GM23338 (cell line): ENCODE results near the gene AKR1C4. TPM values are rescaled to one million over a fixed set of nuclear protein-coding genes. Genes with fewer than 3 reads are reported as not detected.

Source experiments
- ATAC-seq: fragments of 200-7000 bp; cut with Tn5 transposase; 3 replicates; pipeline ENCODE4 v1.9.1; 2020
- DNase-seq: peaks from one replicate; pipeline ENCODE4 v3.0.0-alpha.2; 2015; ENCODE audit warnings: low spot score
- H2AFZ ChIP-seq: fragments of 200-600 bp; sonication (generic); 2 replicates; pipeline ENCODE4 v1.8.0; 2016; ENCODE audit warnings: antibody characterized with exemption, mild to moderate bottlenecking, moderate library complexity
- H3F3A ChIP-seq: fragments of 200-600 bp; sonication (generic); replicated peaks from 2 replicates; pipeline ENCODE4 v1.8.0; 2017; ENCODE audit warnings: antibody characterized with exemption, mixed run types, low read depth
- H3K27ac ChIP-seq: fragments of 200-600 bp; sonication (generic); 2 replicates; pipeline ENCODE4 v1.6.1; 2016; ENCODE audit warnings: low read depth
- H3K27me3 ChIP-seq: fragments of 200-600 bp; sonication (generic); 2 replicates; pipeline ENCODE4 v1.8.0; 2016; ENCODE audit warnings: mild to moderate bottlenecking, mixed run types, moderate library complexity; ENCODE audit not compliant: insufficient read depth
- H3K36me3 ChIP-seq: fragments of 200-600 bp; sonication (generic); 2 replicates; pipeline ENCODE4 v1.8.0; 2016; ENCODE audit warnings: mild to moderate bottlenecking; ENCODE audit not compliant: insufficient read depth
- H3K4me1 ChIP-seq: fragments of 200-600 bp; sonication (generic); 2 replicates; pipeline ENCODE4 v1.8.0; 2016; ENCODE audit warnings: mild to moderate bottlenecking, moderate library complexity; ENCODE audit not compliant: insufficient read depth
- H3K4me2 ChIP-seq: fragments of 200-600 bp; sonication (generic); 2 replicates; pipeline ENCODE4 v1.7.1; 2017; ENCODE audit warnings: mixed run types
- H3K4me3 ChIP-seq: fragments of 200-600 bp; sonication (generic); 2 replicates; pipeline ENCODE4 v1.6.1; 2016; ENCODE audit warnings: mixed run types
- H3K79me2 ChIP-seq: fragments of 200-600 bp; sonication (generic); replicated peaks from 2 replicates; pipeline ENCODE4 v1.8.0; 2017; ENCODE audit warnings: mild to moderate bottlenecking; ENCODE audit not compliant: insufficient read depth
- H3K9me2 ChIP-seq: fragments of 200-600 bp; sonication (generic); 2 replicates; pipeline ENCODE4 v1.8.0; 2017; ENCODE audit not compliant: insufficient read depth
- H4K20me1 ChIP-seq: fragments of 200-600 bp; sonication (generic); replicated peaks from 2 replicates; pipeline ENCODE4 v1.8.0; 2017; ENCODE audit warnings: mild to moderate bottlenecking; ENCODE audit not compliant: insufficient read depth
- H3K27ac Mint-ChIP-seq: 2 replicates; pipeline ENCODE4 v1.8.0; 2020; ENCODE audit warnings: inconsistent platforms, mild to moderate bottlenecking, moderate library complexity, mixed read lengths
- H3K27me3 Mint-ChIP-seq: 3 replicates; pipeline ENCODE4 v1.8.0; 2022; ENCODE audit warnings: low read depth, mild to moderate bottlenecking, moderate library complexity, mixed read lengths, inconsistent platforms; ENCODE audit not compliant: insufficient read depth, poor library complexity
- H3K36me3 Mint-ChIP-seq: 3 replicates; pipeline ENCODE4 v1.8.0; 2021; ENCODE audit warnings: low read depth, mild to moderate bottlenecking, inconsistent platforms, moderate library complexity, mixed read lengths
- H3K4me1 Mint-ChIP-seq: 3 replicates; pipeline ENCODE4 v1.8.0; 2020; ENCODE audit warnings: mild to moderate bottlenecking, inconsistent platforms, mixed read lengths
- H3K4me3 Mint-ChIP-seq: 3 replicates; pipeline ENCODE4 v1.8.0; 2021; ENCODE audit warnings: moderate library complexity, mild to moderate bottlenecking, inconsistent platforms, mixed read lengths
- H3K9me3 Mint-ChIP-seq: 3 replicates; pipeline ENCODE4 v1.8.0; 2020; ENCODE audit warnings: moderate library complexity, mild to moderate bottlenecking, inconsistent platforms, mixed read lengths
- CREB1 ChIP-seq: fragments of 250-450 bp; sonication (Bioruptor Pico); IDR thresholded peaks from 2 replicates; pipeline ENCODE4 v1.5.0; 2020; ENCODE audit warnings: low read depth, mild to moderate bottlenecking, moderate library complexity
- CTCF ChIP-seq, 2 experiments: fragments of 200-600 bp in 1 of 2; sonication (generic) in 1 of 2; conservative IDR thresholded peaks; 2 replicates each; pipeline versions ENCODE4 v1.5.1 to v1.6.1; 2016 to 2017; ENCODE audit warnings: antibody characterized with exemption in 2 of 2, low read depth in 2 of 2, mild to moderate bottlenecking in 2 of 2, moderate library complexity in 1 of 2
- ETS1 ChIP-seq: IDR thresholded peaks from 2 replicates; pipeline ENCODE4 v1.6.1; 2016; ENCODE audit warnings: antibody characterized with exemption
- EZH2 ChIP-seq: fragments of 200-600 bp; sonication (generic); IDR thresholded peaks from one replicate; pipeline ENCODE4 v1.8.0; 2017; ENCODE audit warnings: antibody characterized with exemption, mild to moderate bottlenecking, low read depth; ENCODE audit not compliant: unreplicated experiment
- JUNB ChIP-seq: IDR thresholded peaks from one replicate; pipeline ENCODE4 v1.6.1; 2016; ENCODE audit warnings: antibody characterized with exemption; ENCODE audit not compliant: unreplicated experiment
- NANOG ChIP-seq: IDR thresholded peaks from 2 replicates; pipeline ENCODE4 v1.6.1; 2016; ENCODE audit warnings: antibody characterized with exemption, borderline replicate concordance
- POLR2AphosphoS5 ChIP-seq: IDR thresholded peaks from 2 replicates; pipeline ENCODE4 v1.6.1; 2016; ENCODE audit warnings: antibody characterized with exemption, low read depth
- REST ChIP-seq: IDR thresholded peaks from one replicate; pipeline ENCODE4 v1.6.1; 2018; ENCODE audit warnings: antibody characterized with exemption; ENCODE audit not compliant: unreplicated experiment
- STAT1 ChIP-seq: IDR thresholded peaks from one replicate; pipeline ENCODE4 v1.6.1; 2016; ENCODE audit warnings: antibody characterized with exemption; ENCODE audit not compliant: unreplicated experiment
- ZNF114 ChIP-seq: fragments of 250-450 bp; sonication (Bioruptor Pico); IDR thresholded peaks from 2 replicates; pipeline ENCODE4 v1.5.0; 2020; ENCODE audit warnings: mild to moderate bottlenecking, moderate library complexity
- ZNF462 ChIP-seq: fragments of 250-450 bp; sonication (Bioruptor Pico); IDR thresholded peaks from 2 replicates; pipeline ENCODE4 v1.5.0; 2020; ENCODE audit warnings: mild to moderate bottlenecking, moderate library complexity
- polyA plus RNA-seq: library from polyadenylated mRNA; unstranded; fragments of >200 nt; fragmentation: Nextera tagmentation; extraction: Ambion mirVana; gene quantifications from 2 replicates; pipeline ENCODE4 v1.2.1, GENCODE V29; 2016
- total RNA-seq: library from RNA; depleted of rRNA; stranded (reverse); fragments of >200 nt; shearing (Covaris generic); gene quantifications from 2 replicates; pipeline ENCODE4 v1.2.3, GENCODE V29; 2014

AKR1C4 gene
- total and polyA plus RNA-seq, 2 experiments from 2014 or later = not detected

GRCh38 chr10:5184987-5185775 lies 11.5 kb upstream of the AKR1C4 start, which contains the start of gene AKR1C8:
Gene AKR1C8, minus strand, starts transcription at chr10:5185150. Its CDS starts 46 bp downstream, at chr10:5185104.
- H3K4me1 Mint-ChIP-seq = no peaks in the 10 kb centered on the region
- Histone ChIP-seq H3K4me2 (no peak within 1 kb of the TSS), H3K27me3 (no peaks in the 10 kb centered on the region), H4K20me1 (no peaks in the 10 kb centered on the region), H2AFZ (peak within 1 kb of the TSS; percentile 69; the same call in 1 of the 2 replicates), H3K9me2 (no peaks in the 10 kb centered on the region), H3K27ac (no peak within 1 kb of the TSS), H3K79me2 (no peaks in the 10 kb centered on the region), H3F3A (no peaks in the 10 kb centered on the region), H3K4me1 (no peaks in the 10 kb centered on the region), H3K4me3 (no peak within 1 kb of the TSS), H3K36me3 (no peaks in the 10 kb centered on the region)
- TF ChIP-seq EZH2 (no peak), ZNF114 (no peak), CTCF (conservative IDR thresholded peaks at IDR 0.05; ENCODE audit: low read depth in 2 of 2) (no peak), NANOG (no peak), REST (no peak), ZNF462 (CRISPR knock-in tag) (no peak), STAT1 (no peak), ETS1 (no peak), POLR2AphosphoS5 (no peak), JUNB (no peak), CREB1 (no peak)
- DNase-seq (no peak), ATAC-seq (no peak)
- H3K9me3 Mint-ChIP-seq = peaks cover 17% of the 10 kb centered on the region; the same call in 2 of the 3 replicates
- no peak within 1 kb of the TSS for H3K27ac Mint-ChIP-seq
- H3K27me3 Mint-ChIP-seq = peaks cover 1% of the 10 kb centered on the region
- no peak within 1 kb of the TSS for H3K4me3 Mint-ChIP-seq
- H3K36me3 Mint-ChIP-seq = peaks cover 3% of the 10 kb centered on the region; the same call in 1 of the 3 replicates
